ENCODE data around the gene ABLIM2.
"Not testable (repeated sequence)": the region's sequence is repeated elsewhere in the genome, so short reads cannot be mapped to it uniquely, and the experiment has no call there.

- TF ChIP-seq, protein P1, sequence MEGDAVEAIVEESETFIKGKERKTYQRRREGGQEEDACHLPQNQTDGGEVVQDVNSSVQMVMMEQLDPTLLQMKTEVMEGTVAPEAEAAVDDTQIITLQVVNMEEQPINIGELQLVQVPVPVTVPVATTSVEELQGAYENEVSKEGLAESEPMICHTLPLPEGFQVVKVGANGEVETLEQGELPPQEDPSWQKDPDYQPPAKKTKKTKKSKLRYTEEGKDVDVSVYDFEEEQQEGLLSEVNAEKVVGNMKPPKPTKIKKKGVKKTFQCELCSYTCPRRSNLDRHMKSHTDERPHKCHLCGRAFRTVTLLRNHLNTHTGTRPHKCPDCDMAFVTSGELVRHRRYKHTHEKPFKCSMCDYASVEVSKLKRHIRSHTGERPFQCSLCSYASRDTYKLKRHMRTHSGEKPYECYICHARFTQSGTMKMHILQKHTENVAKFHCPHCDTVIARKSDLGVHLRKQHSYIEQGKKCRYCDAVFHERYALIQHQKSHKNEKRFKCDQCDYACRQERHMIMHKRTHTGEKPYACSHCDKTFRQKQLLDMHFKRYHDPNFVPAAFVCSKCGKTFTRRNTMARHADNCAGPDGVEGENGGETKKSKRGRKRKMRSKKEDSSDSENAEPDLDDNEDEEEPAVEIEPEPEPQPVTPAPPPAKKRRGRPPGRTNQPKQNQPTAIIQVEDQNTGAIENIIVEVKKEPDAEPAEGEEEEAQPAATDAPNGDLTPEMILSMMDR (conservative IDR thresholded peaks at IDR 0.05; ENCODE audit: low read length), result not testable (repeated sequence)
- TF ChIP-seq EZH2phosphoT487 (IDR thresholded peaks at IDR 0.05; ENCODE audit: borderline replicate concordance, low read depth, low read length), result not testable (repeated sequence)
Measured at GRCh38 chr4:7943688-7944087, 214.9 kb downstream of the ABLIM2 start.
